ENCODE data around the gene CYB561D2. TPM values are rescaled to one million over a fixed set of nuclear protein-coding genes. Genes with fewer than 3 reads are reported as not detected.

Gene CYB561D2
- total RNA-seq, 4 donors from 2014 or later, result 23.6 to 66.0 (median 43.6) TPM

DNA sequence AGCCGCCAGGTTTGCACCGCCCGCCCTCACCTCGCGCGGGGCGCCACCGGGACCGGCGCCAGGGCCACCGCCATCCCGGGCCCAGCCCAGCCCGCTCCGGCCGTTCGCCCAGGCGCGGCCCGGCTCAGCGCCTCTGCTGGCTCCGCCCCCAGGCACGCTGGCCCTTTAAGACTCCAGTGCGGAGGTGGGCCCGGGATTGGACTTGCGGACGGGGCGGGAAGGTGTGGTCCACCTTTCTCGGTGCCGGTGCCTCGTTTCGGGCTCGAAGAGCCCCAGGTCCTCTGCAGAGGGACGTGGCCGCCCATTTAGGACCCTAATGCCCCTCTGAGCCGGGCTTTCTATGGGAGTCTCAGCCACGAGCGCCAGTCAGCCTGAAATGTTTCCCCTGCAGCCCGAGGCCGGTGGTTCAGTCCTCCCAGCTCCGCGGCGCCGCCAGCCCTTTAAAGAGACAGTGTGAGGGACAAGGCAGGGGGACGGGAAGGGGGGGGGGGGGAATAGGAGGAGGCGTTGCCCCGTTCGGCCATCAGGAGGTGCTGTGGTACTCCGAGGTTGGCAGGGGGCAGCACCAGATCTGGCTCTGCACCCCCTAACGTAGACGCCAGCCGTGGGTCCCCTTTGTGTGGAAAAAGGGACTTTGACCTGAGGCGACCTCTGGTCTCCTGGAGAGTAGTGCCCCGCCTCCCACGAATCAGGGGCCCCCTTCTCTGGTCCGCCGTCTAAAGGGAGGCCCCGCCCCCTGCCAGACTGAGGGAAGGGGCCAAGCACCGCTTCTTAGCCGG is 29.1 kb upstream of the CYB561D2 start:
- peak; percentile 17 to 75 for TF ChIP-seq POLR2A (IDR thresholded peaks at IDR 0.05)
- TF ChIP-seq, protein P1, sequence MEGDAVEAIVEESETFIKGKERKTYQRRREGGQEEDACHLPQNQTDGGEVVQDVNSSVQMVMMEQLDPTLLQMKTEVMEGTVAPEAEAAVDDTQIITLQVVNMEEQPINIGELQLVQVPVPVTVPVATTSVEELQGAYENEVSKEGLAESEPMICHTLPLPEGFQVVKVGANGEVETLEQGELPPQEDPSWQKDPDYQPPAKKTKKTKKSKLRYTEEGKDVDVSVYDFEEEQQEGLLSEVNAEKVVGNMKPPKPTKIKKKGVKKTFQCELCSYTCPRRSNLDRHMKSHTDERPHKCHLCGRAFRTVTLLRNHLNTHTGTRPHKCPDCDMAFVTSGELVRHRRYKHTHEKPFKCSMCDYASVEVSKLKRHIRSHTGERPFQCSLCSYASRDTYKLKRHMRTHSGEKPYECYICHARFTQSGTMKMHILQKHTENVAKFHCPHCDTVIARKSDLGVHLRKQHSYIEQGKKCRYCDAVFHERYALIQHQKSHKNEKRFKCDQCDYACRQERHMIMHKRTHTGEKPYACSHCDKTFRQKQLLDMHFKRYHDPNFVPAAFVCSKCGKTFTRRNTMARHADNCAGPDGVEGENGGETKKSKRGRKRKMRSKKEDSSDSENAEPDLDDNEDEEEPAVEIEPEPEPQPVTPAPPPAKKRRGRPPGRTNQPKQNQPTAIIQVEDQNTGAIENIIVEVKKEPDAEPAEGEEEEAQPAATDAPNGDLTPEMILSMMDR (IDR thresholded peaks at IDR 0.05), result peak in 5 of 6 experiments; percentile 23 to 61 (median 43)
- peak overlapping the region; percentile 43 to 92 (median 86) for H3K4me3 ChIP-seq (replicated peaks in 1 of 3)
- intact Hi-C loops (cut with DNase I), result no loop called here
- peaks cover 38 to 61% of the 10 kb centered on the region in 2 donors for H3K4me1 ChIP-seq
- H3K36me3 ChIP-seq, result peaks cover 10 to 20% of the 10 kb centered on the region in 2 donors
- H3K27me3 ChIP-seq, result no peaks in the 10 kb centered on the region
- H3K27ac ChIP-seq, result peak overlapping the region; percentile 96 to 98 (median 98)
- DNase-seq, result peak; percentile 90 to 94
- H3K9me3 ChIP-seq, result no peaks in the 10 kb centered on the region
- WGBS, 2 donors, result 2 to 20% methylated on average over 1 to 15 of the region's 59 CpGs

DNA sequence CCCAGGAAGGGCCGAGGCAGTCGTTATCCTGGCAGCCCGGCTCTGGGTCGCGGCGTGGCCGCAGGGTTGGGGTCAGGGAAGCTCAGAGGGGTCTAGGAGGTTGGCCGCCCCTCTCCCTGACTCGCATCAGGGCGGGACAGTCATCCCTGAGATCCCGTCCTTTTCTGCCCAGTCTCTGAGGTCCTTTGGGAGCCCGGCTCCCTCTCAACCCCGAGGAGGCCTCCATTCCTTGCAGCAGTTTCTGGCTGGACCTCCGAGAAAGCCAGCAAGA is 28.6 kb upstream of the CYB561D2 start:
- Histone ChIP-seq H3K27ac (peak overlapping the region; percentile 96 to 98 (median 98)), H3K27me3 (no peaks in the 10 kb centered on the region), H3K4me3 (replicated peaks in 1 of 3) (peak overlapping the region; percentile 3 to 86 (median 43)), H3K9me3 (no peaks in the 10 kb centered on the region), H3K4me1 (peaks cover 34 to 61% of the 10 kb centered on the region in 2 donors), H3K36me3 (peaks cover 10 to 18% of the 10 kb centered on the region in 2 donors)
- no peak for TF ChIP-seq POLR2A (IDR thresholded peaks at IDR 0.05)
- TF ChIP-seq, protein P1 (IDR thresholded peaks at IDR 0.05), result no peak
- WGBS, 2 donors, result 10 to 35% methylated on average over 2 to 13 of the region's 14 CpGs
- DNase-seq, result no peak
- intact Hi-C loops (cut with DNase I), result no loop called here

- Histone ChIP-seq H3K9me3 (no peaks in the 10 kb centered on the region), H3K4me3 (replicated peaks in 1 of 3) (peak within 1 kb of the TSS; percentile 3 to 86 (median 43)), H3K27me3 (no peaks in the 10 kb centered on the region), H3K4me1 (peaks cover 34 to 60% of the 10 kb centered on the region in 2 donors), H3K27ac (peak within 1 kb of the TSS; percentile 96 to 98 (median 98)), H3K36me3 (peaks cover 10 to 13% of the 10 kb centered on the region in 2 donors)
- TF ChIP-seq POLR2A (IDR thresholded peaks at IDR 0.05), result no peak
- 52 to 57% methylated on average over 24 to 27 of the region's 31 CpGs for WGBS, 2 donors
- intact Hi-C loops (cut with DNase I), result no loop called here
- peak in 1 of 2 donors; percentile 50 for DNase-seq
Measured at GRCh38 chr3:50322386-50323091, 28.1 kb upstream of the CYB561D2 start, which contains the start of gene HYAL2. Gene HYAL2, minus strand, starts transcription at chr3:50322745. Its CDS starts 2,256 bp downstream, at chr3:50320489.

DNA sequence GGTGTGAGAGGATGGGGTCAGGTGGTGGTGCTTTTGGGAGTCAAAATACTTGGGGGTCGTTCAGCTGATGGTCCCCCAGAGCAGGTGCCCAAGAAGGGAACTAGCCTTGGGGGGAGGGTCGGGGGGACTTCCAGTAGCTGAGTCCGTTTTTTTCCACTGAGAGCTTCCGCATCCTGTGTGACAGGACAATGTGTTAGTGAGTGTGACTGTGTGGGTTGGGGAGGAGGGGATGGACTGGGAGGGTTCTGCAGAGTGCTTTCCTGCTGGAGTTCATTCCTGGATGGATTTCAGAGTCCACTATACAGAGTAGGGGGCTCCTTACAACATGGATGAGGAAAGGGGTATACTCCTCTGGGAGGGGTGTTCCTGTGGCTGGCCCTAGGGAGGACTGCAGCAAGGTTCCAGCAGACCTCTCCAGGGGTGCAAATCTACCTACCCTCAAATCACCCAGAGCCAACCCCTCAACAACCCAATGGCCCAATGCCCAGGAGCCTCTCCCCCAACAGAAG is 27.5 kb upstream of the CYB561D2 start:
- DNase-seq, result no peak
- peaks cover 7 to 9% of the 10 kb centered on the region in 2 donors for H3K36me3 ChIP-seq
- H3K4me1 ChIP-seq, result peaks cover 32 to 54% of the 10 kb centered on the region in 2 donors
- H3K27ac ChIP-seq, result peak overlapping the region; percentile 44 to 98 (median 96)
- no peak overlapping the region for H3K4me3 ChIP-seq (replicated peaks in 1 of 3)
- H3K9me3 ChIP-seq, result no peaks in the 10 kb centered on the region
- intact Hi-C loops (cut with DNase I), result no loop called here
- no peaks in the 10 kb centered on the region for H3K27me3 ChIP-seq
- TF ChIP-seq, protein P1 (IDR thresholded peaks at IDR 0.05), result no peak
- TF ChIP-seq POLR2A (IDR thresholded peaks at IDR 0.05), result no peak
- WGBS, 2 donors, result 48% methylated on average over 4 of the region's 4 CpGs; no CpG with 5 or more reads in 1 of the 2 donors

GRCh38 chr3:50323614-50324199 is 27.0 kb upstream of the CYB561D2 start:
- DNase-seq, result no peak
- Histone ChIP-seq H3K27me3 (no peaks in the 10 kb centered on the region), H3K9me3 (no peaks in the 10 kb centered on the region), H3K4me1 (peaks cover 31 to 51% of the 10 kb centered on the region in 2 donors), H3K4me3 (replicated peaks in 1 of 3) (no peak overlapping the region), H3K27ac (peak overlapping the region; percentile 22 to 98 (median 96)), H3K36me3 (peaks cover 4 to 5% of the 10 kb centered on the region in 2 donors)
- no peak for TF ChIP-seq POLR2A (IDR thresholded peaks at IDR 0.05)
- TF ChIP-seq, protein P1 (IDR thresholded peaks at IDR 0.05), result no peak
- 79 to 81% methylated on average over 4 to 5 of the region's 5 CpGs for WGBS, 2 donors
- intact Hi-C loops (cut with DNase I), result no loop called here

All from thyroid gland (tissue), 4 donors.